Skin epidermis (tissue), 12 donors: Measurements from ENCODE around the gene DMXL1.
"Not testable (repeated sequence)": the region's sequence is repeated elsewhere in the genome, so short reads cannot be mapped to it uniquely, and the experiment has no call there.

Experiments used
- H3K27ac ChIP-seq, 21 experiments: fragments of 200-600 bp; sonication (generic) in 11 of 21; one replicate each; pipeline ENCODE4 v1.5.0; 2020; ENCODE audit warnings: mild to moderate bottlenecking in 3 of 21, inconsistent platforms in 2 of 21, moderate library complexity in 2 of 21
- H3K4me3 ChIP-seq, 7 experiments: fragments of 200-600 bp; sonication (generic) in 2 of 7; one replicate each; pipeline ENCODE4 v1.5.0; 2020; ENCODE audit warnings: inconsistent platforms in 2 of 7, mild to moderate bottlenecking in 2 of 7, moderate library complexity in 1 of 7

DMXL1 gene

GRCh38 chr5:119063579-119064379, 7.1 kb upstream of the DMXL1 start:
- H3K4me3 ChIP-seq, result no peak overlapping the region
- H3K27ac ChIP-seq, result no peak overlapping the region

GRCh38 chr5:119067450-119067849, 3.4 kb upstream of the DMXL1 start:
- Histone ChIP-seq H3K4me3 (no peak overlapping the region), H3K27ac (no peak overlapping the region)

- Histone ChIP-seq H3K4me3 (peak overlapping the region; percentile 80 to 95 (median 89)), H3K27ac (peak overlapping the region in 19 of 21 experiments; percentile 64 to 97 (median 93))
Observed at GRCh38 chr5:119070578-119070827, 384 bp upstream of the DMXL1 start.

- peak overlapping the region; percentile 64 to 97 (median 93) for H3K27ac ChIP-seq
Observed at GRCh38 chr5:119071561-119071995, 691 bp downstream of the DMXL1 start.

GRCh38 chr5:119072496-119072895, 1.6 kb downstream of the DMXL1 start:
- Histone ChIP-seq H3K27ac (peak overlapping the region in 3 of 21 experiments; percentile 90 to 93 (median 93)), H3K4me3 (peak overlapping the region in 2 of 7 experiments; percentile 84 to 94)

More at GRCh38 chr5:119071561-119071995, 691 bp downstream of the DMXL1 start:
- peak overlapping the region; percentile 80 to 95 (median 89) for H3K4me3 ChIP-seq

- H3K4me3 ChIP-seq, result not testable (repeated sequence)
- peak overlapping the region in 1 of 21 experiments; percentile 4 for H3K27ac ChIP-seq
Observed at GRCh38 chr5:119073746-119074337, 3.0 kb downstream of the DMXL1 start.

GRCh38 chr5:119074419-119074818, 3.5 kb downstream of the DMXL1 start:
- no peak overlapping the region for H3K4me3 ChIP-seq

GRCh38 chr5:119075269-119075668, 4.4 kb downstream of the DMXL1 start:
- H3K4me3 ChIP-seq, H3K27ac ChIP-seq: not testable (repeated sequence)

More at GRCh38 chr5:119074419-119074818, 3.5 kb downstream of the DMXL1 start:
- peak overlapping the region in 1 of 21 experiments; percentile 4 for H3K27ac ChIP-seq

- Histone ChIP-seq H3K27ac (no peak overlapping the region), H3K4me3 (no peak overlapping the region)
Observed at GRCh38 chr5:119076080-119076479, 5.2 kb downstream of the DMXL1 start.

GRCh38 chr5:119077444-119077843, 6.6 kb downstream of the DMXL1 start:
- no peak overlapping the region for H3K27ac ChIP-seq
- no peak overlapping the region for H3K4me3 ChIP-seq

GRCh38 chr5:119078071-119078846, 7.4 kb downstream of the DMXL1 start:
- H3K4me3 ChIP-seq, result no peak overlapping the region
- no peak overlapping the region for H3K27ac ChIP-seq

- H3K4me3 ChIP-seq, result no peak overlapping the region
Observed at GRCh38 chr5:119078861-119079260, 8.0 kb downstream of the DMXL1 start.

GRCh38 chr5:119079318-119079921, 8.5 kb downstream of the DMXL1 start:
- H3K4me3 ChIP-seq, result no peak overlapping the region
- H3K27ac ChIP-seq, result peak overlapping the region in 1 of 21 experiments; percentile 24

More at GRCh38 chr5:119078861-119079260, 8.0 kb downstream of the DMXL1 start:
- peak overlapping the region in 1 of 21 experiments; percentile 24 for H3K27ac ChIP-seq

GRCh38 chr5:119080936-119081335, 10.0 kb downstream of the DMXL1 start:
- no peak overlapping the region for H3K4me3 ChIP-seq
- H3K27ac ChIP-seq, result peak overlapping the region in 2 of 21 experiments; percentile 32 to 42

- no peak overlapping the region for H3K4me3 ChIP-seq
- H3K27ac ChIP-seq, result no peak overlapping the region
Observed at GRCh38 chr5:119082691-119083090, 11.8 kb downstream of the DMXL1 start.

- Histone ChIP-seq H3K4me3 (no peak overlapping the region), H3K27ac (no peak overlapping the region)
Observed at GRCh38 chr5:119083679-119084078, 12.8 kb downstream of the DMXL1 start.

GRCh38 chr5:119088438-119088837, 17.6 kb downstream of the DMXL1 start:
- H3K27ac ChIP-seq, result no peak overlapping the region
- H3K4me3 ChIP-seq, result no peak overlapping the region

- Histone ChIP-seq H3K4me3 (no peak overlapping the region), H3K27ac (no peak overlapping the region)
Observed at GRCh38 chr5:119095611-119096010, 24.7 kb downstream of the DMXL1 start.

GRCh38 chr5:119105971-119106370, 35.1 kb downstream of the DMXL1 start:
- Histone ChIP-seq H3K27ac (no peak overlapping the region), H3K4me3 (no peak overlapping the region)

- H3K4me3 ChIP-seq, result no peak overlapping the region
- H3K27ac ChIP-seq, result no peak overlapping the region
Observed at GRCh38 chr5:119112151-119112550, 41.3 kb downstream of the DMXL1 start.
